BLaER1 treated with 17β-estradiol and CSF1 and Interleukin-3, amounts not matched to agents 10 nM and 100 nM (cell line): ENCODE results near the gene SEPTIN7.

Source experiments
- H3K27ac ChIP-seq, 11 experiments: shearing (Covaris generic); formaldehyde crosslinking; 2 replicates each; pipeline ENCODE4 v1.8.1; 2022
- H3K27me3 ChIP-seq, 11 experiments: shearing (Covaris generic); formaldehyde crosslinking; 2 replicates each; pipeline ENCODE4 v1.8.1; 2022
- H3K36me3 ChIP-seq, 11 experiments: shearing (Covaris generic); formaldehyde crosslinking; 2 replicates each; pipeline ENCODE4 v1.8.1; 2022
- H3K4me1 ChIP-seq, 10 experiments: shearing (Covaris generic); formaldehyde crosslinking; 2 replicates each; pipeline ENCODE4 v1.8.1; 2022
- H3K4me2 ChIP-seq, 11 experiments: shearing (Covaris generic); formaldehyde crosslinking; 2 replicates each; pipeline ENCODE4 v1.8.1; 2022
- H3K4me3 ChIP-seq, 10 experiments: shearing (Covaris generic); formaldehyde crosslinking; 2 replicates each; pipeline ENCODE4 v1.8.1; 2022
- H3K9ac ChIP-seq, 11 experiments: shearing (Covaris generic); formaldehyde crosslinking; 2 replicates each; pipeline ENCODE4 v1.8.1; 2022
- H3K9me3 ChIP-seq, 11 experiments: shearing (Covaris generic); formaldehyde crosslinking; replicated peaks in 1 of 11; 2 replicates each; pipeline ENCODE4 v1.8.1; 2022
- H4K20me1 ChIP-seq, 11 experiments: shearing (Covaris generic); formaldehyde crosslinking; 2 replicates each; pipeline ENCODE4 v1.8.1; 2022
- Cebpa-rat ChIP-seq, 11 experiments: shearing (Covaris generic); IDR thresholded peaks; 2 replicates each; pipeline ENCODE4 v1.8.1; 2022

SEPTIN7 gene

GRCh38 chr7:35801392-35802101 lies 690 bp downstream of the SEPTIN7 start:
- Histone ChIP-seq H3K4me2 (peak overlapping the region; percentile 81 to 98 (median 89)), H3K4me3 (peak overlapping the region; percentile 84 to 94 (median 88)), H4K20me1 (peaks cover 46 to 51% (median 49%) of the 10 kb centered on the region in 11 experiments), H3K36me3 (peaks cover 0 to 28% (median 25%) of the 10 kb centered on the region in 11 experiments; a peak in 17 of 22 replicates), H3K27me3 (no peaks in the 10 kb centered on the region), H3K9ac (peak overlapping the region; percentile 94 to 99 (median 97)), H3K4me1 (peaks cover 18 to 57% (median 32%) of the 10 kb centered on the region in 10 experiments), H3K27ac (peak overlapping the region; percentile 91 to 99 (median 97)), H3K9me3 (peaks cover 0 to 12% (median 5%) of the 10 kb centered on the region in 11 experiments; a peak in 10 of 22 replicates)
- no peak for TF ChIP-seq Cebpa-rat (IDR thresholded peaks at IDR 0.05)

GRCh38 chr7:35802102-35802466 lies 1.2 kb downstream of the SEPTIN7 start:
- peaks cover 18 to 57% (median 32%) of the 10 kb centered on the region in 10 experiments for H3K4me1 ChIP-seq
- TF ChIP-seq Cebpa-rat (IDR thresholded peaks at IDR 0.05): no peak
- peaks cover 0 to 17% (median 10%) of the 10 kb centered on the region in 11 experiments; a peak in 12 of 22 replicates for H3K9me3 ChIP-seq
- peak overlapping the region; percentile 91 to 99 (median 97); a peak in 21 of 22 replicates for H3K27ac ChIP-seq
- peak overlapping the region; percentile 84 to 94 (median 88) for H3K4me3 ChIP-seq
- no peaks in the 10 kb centered on the region for H3K27me3 ChIP-seq
- H3K36me3 ChIP-seq: peaks cover 0 to 33% (median 30%) of the 10 kb centered on the region in 11 experiments; a peak in 18 of 22 replicates
- peak overlapping the region; percentile 81 to 98 (median 89) for H3K4me2 ChIP-seq
- H3K9ac ChIP-seq: peak overlapping the region; percentile 94 to 99 (median 97)
- H4K20me1 ChIP-seq: peaks cover 50 to 56% (median 54%) of the 10 kb centered on the region in 11 experiments

- peak overlapping the region; percentile 84 to 94 (median 88) for H3K4me3 ChIP-seq
- peak overlapping the region; percentile 94 to 99 (median 97) for H3K9ac ChIP-seq
- H3K4me2 ChIP-seq: peak overlapping the region; percentile 81 to 98 (median 89)
- peaks cover 51 to 62% (median 58%) of the 10 kb centered on the region in 11 experiments for H4K20me1 ChIP-seq
- H3K9me3 ChIP-seq: peaks cover 0 to 23% (median 16%) of the 10 kb centered on the region in 11 experiments; a peak in 19 of 22 replicates
- peaks cover 18 to 57% (median 32%) of the 10 kb centered on the region in 10 experiments for H3K4me1 ChIP-seq
- H3K36me3 ChIP-seq: peaks cover 0 to 39% (median 36%) of the 10 kb centered on the region in 11 experiments; a peak in 20 of 22 replicates
- H3K27ac ChIP-seq: peak overlapping the region in 9 of 11 experiments; percentile 91 to 99 (median 97); a peak in 17 of 22 replicates
- no peak for TF ChIP-seq Cebpa-rat (IDR thresholded peaks at IDR 0.05)
- no peaks in the 10 kb centered on the region for H3K27me3 ChIP-seq
These were observed 1.8 kb downstream of the SEPTIN7 start for GRCh38 chr7:35802649-35803048.

GRCh38 chr7:35804231-35804970 lies 3.5 kb downstream of the SEPTIN7 start:
- peaks cover 0 to 40% (median 33%) of the 10 kb centered on the region in 11 experiments; a peak in 20 of 22 replicates for H3K9me3 ChIP-seq
- no peaks in the 10 kb centered on the region for H3K27me3 ChIP-seq
- H3K9ac ChIP-seq: no peak overlapping the region
- peaks cover 18 to 47% (median 28%) of the 10 kb centered on the region in 10 experiments for H3K4me1 ChIP-seq
- peak overlapping the region; percentile 11 to 98 (median 87); a peak in 21 of 22 replicates for H3K4me2 ChIP-seq
- peaks cover 9 to 56% (median 53%) of the 10 kb centered on the region in 11 experiments for H3K36me3 ChIP-seq
- peaks cover 60 to 79% (median 75%) of the 10 kb centered on the region in 11 experiments for H4K20me1 ChIP-seq
- TF ChIP-seq Cebpa-rat (IDR thresholded peaks at IDR 0.05): no peak
- no peak overlapping the region for H3K4me3 ChIP-seq
- H3K27ac ChIP-seq: no peak overlapping the region

- peaks cover 23 to 71% (median 68%) of the 10 kb centered on the region in 11 experiments for H3K36me3 ChIP-seq
- no peak overlapping the region for H3K27ac ChIP-seq
- TF ChIP-seq Cebpa-rat (IDR thresholded peaks at IDR 0.05): no peak
- peaks cover 15 to 42% (median 21%) of the 10 kb centered on the region in 10 experiments for H3K4me1 ChIP-seq
- peaks cover 0 to 55% (median 48%) of the 10 kb centered on the region in 11 experiments; a peak in 21 of 22 replicates for H3K9me3 ChIP-seq
- H3K9ac ChIP-seq: no peak overlapping the region
- no peaks in the 10 kb centered on the region for H3K27me3 ChIP-seq
- no peak overlapping the region for H3K4me3 ChIP-seq
- H4K20me1 ChIP-seq: peaks cover 67 to 94% (median 88%) of the 10 kb centered on the region in 11 experiments
- H3K4me2 ChIP-seq: no peak overlapping the region
These were observed 5.0 kb downstream of the SEPTIN7 start for GRCh38 chr7:35805876-35806275.

- H3K27me3 ChIP-seq: no peaks in the 10 kb centered on the region
- TF ChIP-seq Cebpa-rat (IDR thresholded peaks at IDR 0.05): no peak
- peaks cover 7 to 100% (median 69%) of the 10 kb centered on the region in 11 experiments; a peak in 17 of 22 replicates for H4K20me1 ChIP-seq
- H3K4me1 ChIP-seq: peaks cover 0 to 15% (median 0%) of the 10 kb centered on the region in 10 experiments; a peak in 4 of 20 replicates
- no peak overlapping the region for H3K4me2 ChIP-seq
- H3K27ac ChIP-seq: no peak overlapping the region
- H3K9ac ChIP-seq: no peak overlapping the region
- H3K4me3 ChIP-seq: no peak overlapping the region
- peaks cover 25 to 90% (median 76%) of the 10 kb centered on the region in 11 experiments; a peak in 21 of 22 replicates for H3K36me3 ChIP-seq
- peaks cover 55 to 99% (median 94%) of the 10 kb centered on the region in 11 experiments for H3K9me3 ChIP-seq
These were observed 15.7 kb downstream of the SEPTIN7 start for GRCh38 chr7:35816514-35816913.

- Histone ChIP-seq H3K27me3 (no peaks in the 10 kb centered on the region), H3K4me3 (no peak overlapping the region), H3K27ac (no peak overlapping the region), H3K4me2 (no peak overlapping the region), H3K4me1 (peaks cover 0 to 15% (median 0%) of the 10 kb centered on the region in 10 experiments; a peak in 4 of 20 replicates), H4K20me1 (peaks cover 7 to 100% (median 69%) of the 10 kb centered on the region in 11 experiments; a peak in 17 of 22 replicates), H3K9me3 (peaks cover 61 to 99% (median 94%) of the 10 kb centered on the region in 11 experiments), H3K9ac (no peak overlapping the region), H3K36me3 (peaks cover 32 to 97% (median 79%) of the 10 kb centered on the region in 11 experiments; a peak in 21 of 22 replicates)
- TF ChIP-seq Cebpa-rat (IDR thresholded peaks at IDR 0.05): no peak
These were observed 16.3 kb downstream of the SEPTIN7 start for GRCh38 chr7:35817181-35817580.

GRCh38 chr7:35817930-35818329 lies 17.1 kb downstream of the SEPTIN7 start:
- Histone ChIP-seq H3K4me1 (peaks cover 0 to 15% (median 0%) of the 10 kb centered on the region in 10 experiments; a peak in 4 of 20 replicates), H3K36me3 (peaks cover 39 to 97% (median 80%) of the 10 kb centered on the region in 11 experiments; a peak in 21 of 22 replicates), H3K9me3 (peaks cover 65 to 100% (median 98%) of the 10 kb centered on the region in 11 experiments), H3K4me3 (no peak overlapping the region), H3K9ac (no peak overlapping the region), H3K4me2 (peak overlapping the region in 1 of 11 experiments; percentile 12; a peak in 2 of 22 replicates), H3K27ac (no peak overlapping the region), H3K27me3 (no peaks in the 10 kb centered on the region), H4K20me1 (peaks cover 12 to 100% (median 69%) of the 10 kb centered on the region in 11 experiments; a peak in 18 of 22 replicates)
- no peak for TF ChIP-seq Cebpa-rat (IDR thresholded peaks at IDR 0.05)
